NCI-H82 treated with DMSO at 0.1 percent for 48 hours (cell line): Measurements from ENCODE around the gene USHBP1.
"Not testable (repeated sequence)": the region's sequence is repeated elsewhere in the genome, so short reads cannot be mapped to it uniquely, and the experiment has no call there.

Experiments
- DNase-seq: peaks from one replicate; lab custom pipeline; 2025; ENCODE audit not compliant: unreplicated experiment; lab: John Stamatoyannopoulos, UW

USHBP1 gene

DNA sequence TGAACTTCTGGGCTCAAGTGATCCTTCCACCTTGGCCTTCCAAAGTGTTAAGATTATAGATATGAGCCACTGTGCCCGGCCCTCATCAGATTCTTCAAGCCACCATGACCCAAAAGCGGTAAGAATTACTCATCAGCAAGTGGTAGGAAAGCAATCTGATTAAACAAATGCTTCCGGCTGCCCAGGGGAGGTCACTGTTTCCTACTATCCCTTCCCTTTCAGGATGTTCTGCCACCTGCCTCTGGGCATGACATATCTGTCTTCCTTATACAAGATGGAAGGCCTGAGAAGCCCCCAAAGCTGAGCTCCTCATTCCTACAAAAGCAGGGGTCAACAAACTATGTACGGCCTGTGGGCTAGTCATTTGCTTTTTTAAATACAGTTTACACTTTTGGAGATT lies 31.7 kb upstream of the USHBP1 start:
- DNase-seq = no peak

DNA sequence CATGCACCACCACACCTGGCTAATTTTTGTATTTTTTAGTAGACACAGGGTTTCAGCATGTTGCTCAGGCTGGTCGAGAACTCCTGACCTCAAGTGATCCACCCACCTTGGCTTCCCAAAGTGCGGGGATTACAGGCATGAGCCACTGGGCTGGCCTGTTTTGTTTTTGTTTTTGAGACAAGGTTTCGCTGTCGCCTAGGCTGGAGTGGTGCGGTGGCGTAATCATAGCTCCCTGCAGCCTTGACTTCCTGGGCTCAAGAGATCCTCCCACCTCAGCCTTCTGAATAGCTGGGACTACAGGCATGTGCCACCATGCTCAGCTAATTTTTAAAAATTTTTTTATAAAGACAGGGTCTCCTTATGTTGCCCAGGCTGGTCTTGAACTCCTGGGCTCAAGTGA lies 31.0 kb upstream of the USHBP1 start:
- not testable (repeated sequence) for DNase-seq

DNA sequence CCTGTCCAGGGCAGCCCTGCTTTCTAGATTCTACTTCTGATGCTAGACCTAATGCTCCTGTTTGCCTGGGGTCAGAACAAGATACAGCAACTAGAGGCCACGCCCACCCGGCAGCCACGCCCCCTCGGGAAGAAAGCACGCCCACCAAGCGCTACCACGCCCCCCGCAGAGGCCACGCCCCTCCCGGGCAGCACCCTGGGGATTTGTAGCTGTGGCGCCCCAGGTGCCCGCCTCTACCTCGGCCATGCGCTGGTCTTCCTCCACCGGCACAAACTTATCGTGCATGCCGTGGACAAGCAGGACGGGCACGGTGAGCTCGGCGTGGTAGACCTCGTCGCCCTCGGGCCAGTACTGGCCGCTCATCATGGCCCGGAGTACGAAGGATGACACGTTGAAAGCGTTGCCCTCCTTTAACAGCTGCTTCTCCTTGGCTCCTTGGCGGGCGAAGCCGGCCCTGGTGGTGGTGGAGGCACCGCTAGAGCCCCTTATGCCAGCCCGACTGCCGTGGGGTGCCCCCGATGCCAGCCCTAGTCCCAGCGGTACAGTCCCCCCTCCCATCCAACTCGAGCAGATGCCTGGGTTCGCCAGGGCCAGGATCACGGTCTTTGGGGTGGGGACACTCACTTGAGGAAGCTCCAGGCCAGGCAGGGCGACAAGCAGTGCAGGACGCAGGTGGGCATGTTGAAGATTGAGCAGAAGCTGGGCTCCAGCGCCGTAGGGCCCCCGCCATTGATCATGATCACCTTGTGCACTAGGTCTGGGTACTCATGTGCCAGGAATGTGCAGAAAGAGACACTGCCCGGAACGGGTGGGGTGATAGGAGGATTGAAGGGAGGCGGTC lies 29.7 kb upstream of the USHBP1 start:
- DNase-seq = peak; percentile 36

DNA sequence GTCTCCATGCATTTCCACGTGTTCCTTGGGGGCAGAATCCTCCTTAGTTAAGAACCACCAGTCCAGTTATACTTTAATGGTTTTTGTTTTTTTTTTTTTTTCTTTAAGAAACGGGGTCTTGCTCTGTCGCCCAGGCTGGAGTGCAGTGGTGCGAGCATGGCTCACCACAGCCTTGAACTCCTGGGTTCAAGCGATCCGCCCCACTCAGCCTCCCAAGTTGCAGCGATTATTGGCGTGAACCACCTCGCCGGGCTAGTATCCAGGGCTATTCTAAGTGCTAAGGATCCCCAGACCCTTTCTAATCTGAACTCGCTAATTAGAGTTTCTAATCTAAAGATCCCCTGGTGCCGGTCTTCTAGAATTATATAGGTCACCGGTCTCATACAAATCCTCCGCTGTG lies 29.1 kb upstream of the USHBP1 start:
- no peak for DNase-seq

DNA sequence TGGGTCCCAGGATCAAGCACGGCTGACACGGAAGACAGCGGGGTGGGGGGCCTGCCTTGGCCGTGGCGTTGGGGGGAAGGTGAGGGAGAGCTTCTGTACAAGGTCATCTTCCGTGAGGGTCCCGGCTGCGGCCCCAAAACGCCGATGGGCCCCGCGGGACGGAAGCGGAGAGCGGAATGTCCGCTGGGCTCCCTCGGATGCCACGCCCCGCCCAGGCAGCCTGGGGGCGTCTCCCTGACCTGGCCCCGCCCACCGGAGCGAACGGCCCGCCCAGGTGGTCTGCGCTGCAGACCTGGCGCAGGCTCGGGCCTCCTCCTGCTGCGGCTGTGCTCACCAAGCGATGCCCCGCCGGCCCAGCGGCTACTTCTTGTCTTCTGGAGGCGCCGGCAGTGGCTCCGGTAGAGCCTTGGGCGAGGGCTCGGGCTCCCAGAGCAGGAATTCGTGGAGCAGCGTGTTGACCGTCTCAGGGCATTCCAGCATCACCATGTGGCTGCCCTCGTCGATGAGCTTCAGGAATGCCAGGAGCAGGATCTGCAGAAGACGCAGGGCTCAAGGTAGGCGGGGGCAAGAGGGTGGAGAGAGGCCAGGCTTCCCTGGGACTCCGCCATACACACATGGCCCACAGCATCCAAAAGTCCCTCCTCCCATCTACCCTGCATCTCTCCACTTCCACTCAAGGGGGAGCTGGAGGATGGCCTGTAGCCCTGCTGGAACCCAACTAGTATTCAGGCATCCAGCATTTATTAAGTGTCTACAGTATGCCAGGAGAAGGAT lies 27.9 kb upstream of the USHBP1 start:
- DNase-seq = peak; percentile 90

DNA sequence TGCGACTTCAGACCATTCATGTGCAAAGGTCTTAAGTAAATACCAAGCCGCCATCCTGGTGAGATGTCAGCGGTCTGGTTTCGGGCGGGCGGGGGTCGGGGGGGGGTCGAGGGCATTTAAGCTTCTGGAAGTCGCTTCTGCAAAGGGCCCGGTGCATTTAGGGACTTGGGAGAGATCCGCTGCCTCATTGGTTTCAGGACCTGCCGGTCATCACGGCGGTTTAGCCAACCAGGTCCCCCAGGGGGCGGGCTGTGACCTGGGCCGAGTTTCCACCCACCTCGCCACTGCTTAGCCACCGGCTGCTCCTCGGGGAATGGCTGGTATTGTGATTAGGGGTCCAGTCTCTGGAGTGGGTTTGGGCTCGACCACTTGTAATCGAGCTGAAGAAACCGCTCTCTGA lies 24.9 kb upstream of the USHBP1 start:
- DNase-seq = peak; percentile 77

DNA sequence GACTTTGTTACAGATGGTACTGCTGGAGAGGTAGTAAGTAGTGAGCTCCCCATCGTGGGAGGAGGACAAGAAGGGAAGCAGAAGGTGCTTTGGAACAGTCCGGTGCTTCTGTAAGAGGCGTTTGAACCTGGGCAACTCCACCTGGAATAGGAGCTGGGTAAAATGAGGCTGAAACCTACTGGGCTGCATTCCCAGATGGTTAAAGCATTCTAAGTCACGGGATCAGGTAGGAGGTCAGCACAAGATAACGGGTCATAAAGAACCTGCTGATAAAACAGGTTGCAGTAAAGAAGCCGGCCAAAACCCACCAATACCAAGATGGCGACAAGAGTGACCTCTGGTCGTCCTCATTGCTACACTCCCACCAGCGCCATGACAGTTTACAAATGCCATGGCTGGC lies 22.2 kb upstream of the USHBP1 start:
- DNase-seq = no peak

DNA sequence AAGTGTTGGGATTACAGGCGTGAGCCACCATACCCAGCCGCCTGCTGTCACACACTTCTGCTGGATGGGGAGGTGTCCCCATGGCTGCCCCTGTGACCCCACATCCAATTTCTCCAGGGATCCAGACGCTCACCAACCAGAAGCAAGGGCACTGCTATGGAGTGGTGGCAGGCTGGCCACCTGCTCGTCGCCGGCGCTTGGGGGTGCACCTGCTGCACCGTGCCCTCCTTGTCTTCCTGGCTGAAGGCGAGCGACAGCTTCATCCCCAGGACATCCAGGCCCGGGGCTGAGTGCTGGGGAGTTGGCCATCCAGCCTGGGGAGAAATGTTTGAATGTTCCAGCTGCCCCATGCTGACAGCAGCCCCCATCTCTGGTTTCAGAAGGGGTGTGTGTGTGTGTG lies 21.7 kb upstream of the USHBP1 start:
- DNase-seq = no peak

DNA sequence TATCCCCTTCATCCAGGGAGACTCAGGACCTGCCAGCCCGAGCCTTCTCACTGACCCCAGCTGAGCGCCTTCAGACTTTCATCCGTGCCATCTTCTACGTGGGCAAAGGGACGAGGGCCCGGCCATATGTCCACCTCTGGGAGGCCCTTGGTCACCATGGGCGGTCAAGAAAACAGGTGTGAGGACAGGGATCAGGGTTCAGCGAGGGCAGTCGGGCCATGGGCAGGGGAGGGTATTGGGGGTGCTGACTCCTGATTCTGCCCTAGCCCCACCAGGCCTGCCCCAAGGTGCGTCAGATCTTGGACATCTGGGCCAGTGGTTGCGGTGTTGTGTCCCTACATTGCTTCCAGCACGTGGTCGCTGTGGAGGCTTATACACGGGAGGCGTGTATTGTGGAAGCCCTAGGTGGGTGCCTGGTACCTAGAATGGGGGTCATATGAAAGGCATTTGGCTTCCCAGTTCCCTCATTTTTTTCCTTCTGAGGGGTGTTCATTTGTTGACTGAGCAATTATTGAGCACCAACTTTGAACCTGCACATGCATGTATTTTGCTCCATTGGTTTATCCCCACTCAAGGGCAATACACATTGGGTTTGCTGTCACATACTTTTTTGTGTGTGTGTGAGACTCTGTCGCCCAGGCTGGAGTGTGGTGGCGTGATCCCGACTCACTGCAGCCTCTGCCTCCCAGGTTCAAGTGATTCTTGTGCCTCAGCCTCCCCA lies 21.0 kb upstream of the USHBP1 start:
- no peak for DNase-seq

DNA sequence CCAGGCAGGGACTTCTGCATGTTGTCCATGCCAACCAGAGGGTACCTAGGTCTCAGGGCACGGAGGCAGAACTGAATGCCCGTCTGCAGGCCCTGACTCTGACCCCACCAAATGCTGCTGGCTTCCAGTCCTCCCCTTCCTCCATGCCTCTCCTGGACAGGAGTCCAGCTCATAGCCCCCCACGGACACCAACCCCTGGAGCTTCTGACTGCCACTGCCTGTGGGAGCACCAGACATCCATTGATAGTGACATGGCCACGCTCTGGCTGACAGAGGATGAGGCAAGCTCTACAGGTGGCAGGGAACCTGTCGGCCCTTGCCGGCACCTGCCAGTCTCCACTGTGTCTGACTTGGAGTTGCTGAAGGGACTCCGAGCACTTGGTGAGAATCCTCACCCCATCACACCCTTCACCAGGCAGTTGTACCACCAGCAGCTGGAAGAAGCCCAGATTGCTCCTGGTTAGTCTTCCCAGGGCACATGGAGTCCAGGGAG lies 19.0 kb upstream of the USHBP1 start:
- DNase-seq = no peak

DNA sequence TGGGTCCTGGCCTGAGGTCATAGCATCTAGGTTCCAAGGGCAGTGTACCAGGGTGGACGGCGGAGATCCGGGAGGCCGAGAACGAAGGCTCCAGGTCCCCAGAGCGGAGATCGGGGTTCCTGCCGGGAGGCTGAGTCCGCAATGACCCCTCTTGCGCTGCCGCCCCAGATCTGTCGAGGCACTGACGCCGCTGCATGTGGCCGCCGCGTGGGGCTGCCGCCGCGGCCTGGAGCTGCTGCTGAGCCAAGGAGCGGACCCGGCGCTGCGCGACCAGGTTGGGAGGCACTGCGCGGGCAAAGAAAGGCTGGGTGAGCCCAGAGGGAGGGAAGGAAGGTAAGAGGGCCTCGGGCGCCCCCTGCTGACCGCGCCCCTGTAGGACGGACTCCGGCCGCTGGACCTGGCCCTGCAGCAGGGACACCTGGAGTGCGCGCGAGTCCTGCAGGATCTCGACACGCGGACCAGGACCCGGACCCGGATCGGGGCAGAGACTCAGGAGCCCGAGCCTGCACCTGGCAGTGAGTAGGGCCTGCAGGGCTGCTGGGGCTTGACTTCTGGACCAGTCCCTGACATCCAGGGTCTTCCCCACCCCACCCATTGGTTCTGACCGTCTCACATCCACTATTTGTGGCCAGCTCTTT lies 18.1 kb upstream of the USHBP1 start:
- peak; percentile 85 for DNase-seq

DNA sequence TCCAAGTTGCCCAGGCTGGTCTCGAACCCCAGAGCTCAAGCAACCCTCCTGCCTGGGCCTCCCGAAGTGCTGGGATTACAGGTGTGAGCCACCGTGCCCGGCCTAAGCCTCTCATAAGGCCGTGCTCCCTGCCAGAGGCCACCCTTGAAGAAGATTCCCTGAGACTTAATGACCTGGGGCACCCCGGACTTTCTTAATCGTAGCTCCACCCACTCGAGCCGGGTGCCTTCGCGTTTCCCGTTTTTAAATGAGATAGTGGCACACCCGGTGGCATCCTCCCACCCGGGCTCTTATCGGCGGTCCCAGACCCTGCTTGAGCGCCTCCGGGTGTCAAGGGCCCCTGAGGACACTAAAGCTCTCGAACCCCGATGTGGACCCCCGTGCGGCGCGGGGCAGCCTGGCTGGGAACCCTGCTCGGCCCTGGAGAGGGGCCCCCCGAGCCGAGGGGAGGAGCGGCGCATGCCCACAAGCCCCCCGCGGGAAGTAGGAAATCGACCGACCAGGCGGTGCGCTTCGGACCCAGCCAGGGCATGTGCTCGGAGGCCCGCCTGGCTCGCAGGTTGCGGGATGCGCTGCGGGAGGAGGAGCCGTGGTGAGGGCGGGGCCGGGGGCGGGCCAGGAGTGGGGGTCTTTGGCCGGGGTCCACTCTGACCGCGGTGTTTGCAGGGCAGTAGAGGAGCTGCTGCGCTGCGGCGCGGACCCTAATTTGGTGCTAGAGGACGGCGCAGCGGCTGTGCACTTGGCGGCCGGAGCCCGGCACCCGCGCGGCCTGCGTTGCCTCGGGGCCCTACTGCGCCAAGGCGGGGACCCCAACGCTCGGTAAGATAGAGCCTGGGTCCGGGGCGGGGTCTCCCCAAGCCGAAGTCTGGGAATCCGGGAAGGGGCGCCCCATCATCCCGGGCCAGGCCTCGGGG lies 17.1 kb upstream of the USHBP1 start, which contains the start of gene ANKLE1:
ANKLE1 (plus strand) TSS at position 511 of the 914 bp plus-strand sequence; CDS start at position 531, 20 bp downstream.
- no peak for DNase-seq

DNA sequence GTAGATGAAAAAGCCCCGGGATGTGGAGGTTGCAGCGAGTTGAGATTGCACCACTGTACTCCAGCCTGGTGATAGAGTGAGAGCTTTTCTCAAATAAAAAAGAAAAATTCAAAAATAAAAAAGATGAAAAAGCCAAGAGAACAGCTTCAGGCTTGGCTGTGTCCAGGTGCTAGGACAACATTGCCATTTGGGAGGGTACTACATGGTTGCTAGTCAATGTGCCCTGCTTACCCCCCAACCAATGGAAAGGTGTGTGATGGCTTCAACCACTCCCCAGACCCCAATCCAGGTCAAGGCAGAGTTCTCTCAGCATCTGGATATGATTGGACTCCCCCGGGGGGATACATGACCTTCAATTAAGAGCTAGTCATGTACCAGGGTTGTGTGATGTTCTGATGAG lies 14.9 kb upstream of the USHBP1 start:
- no peak for DNase-seq

DNA sequence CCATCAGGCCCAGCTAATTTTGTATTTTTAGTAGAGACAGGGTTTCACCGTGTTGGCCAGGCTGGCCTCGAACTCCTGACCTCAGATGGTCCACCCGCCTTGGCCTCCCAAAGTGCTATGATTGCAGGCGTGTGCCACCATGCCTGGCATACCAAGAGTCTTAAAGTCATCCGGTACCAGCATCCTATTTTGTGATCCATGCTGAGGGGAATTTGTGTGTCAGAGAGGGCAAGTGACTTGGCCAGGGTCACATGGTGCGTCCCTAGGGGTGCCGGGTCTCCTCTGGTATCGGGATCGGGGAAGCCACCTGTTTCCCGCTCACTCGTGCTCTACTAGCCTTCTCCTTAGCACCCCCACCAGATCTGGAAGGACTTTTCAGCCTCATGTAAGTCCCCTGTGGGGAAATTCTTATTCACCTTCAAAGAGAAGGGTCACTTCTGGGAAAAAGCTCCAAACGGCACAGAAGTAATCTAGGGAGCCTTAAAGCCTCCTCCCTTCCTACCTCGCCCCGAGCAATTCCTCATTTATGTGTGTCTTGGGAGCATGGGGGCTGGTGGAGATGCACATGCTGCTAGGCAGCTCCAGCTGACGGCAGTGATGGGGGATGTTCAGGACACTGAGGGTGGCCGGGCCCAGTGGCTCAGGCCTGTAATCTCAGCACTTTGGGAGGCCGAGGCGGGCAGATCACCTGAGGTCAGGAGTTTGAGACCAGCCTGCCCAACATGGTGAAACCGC lies 11.1 kb upstream of the USHBP1 start:
- no peak for DNase-seq

DNA sequence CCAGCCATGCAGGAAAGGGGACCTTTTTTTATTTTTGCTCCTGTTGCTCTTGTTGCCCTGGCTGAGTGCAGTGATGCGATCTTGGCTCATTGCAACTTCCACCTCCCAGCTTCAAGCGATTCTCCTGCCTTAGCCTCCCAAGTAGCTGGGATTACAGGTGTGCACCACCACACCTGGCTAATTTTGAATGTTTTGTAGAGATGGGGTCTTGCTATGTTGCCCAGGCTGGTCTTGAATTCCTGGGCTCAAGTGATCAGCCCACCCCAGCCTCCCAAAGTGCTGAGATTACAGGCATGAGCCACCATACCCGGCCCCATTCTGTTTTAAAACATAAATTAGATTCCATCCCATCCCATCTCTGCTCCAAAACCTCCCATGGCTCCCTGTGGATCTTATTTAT lies 10.3 kb upstream of the USHBP1 start:
- not testable (repeated sequence) for DNase-seq

DNA sequence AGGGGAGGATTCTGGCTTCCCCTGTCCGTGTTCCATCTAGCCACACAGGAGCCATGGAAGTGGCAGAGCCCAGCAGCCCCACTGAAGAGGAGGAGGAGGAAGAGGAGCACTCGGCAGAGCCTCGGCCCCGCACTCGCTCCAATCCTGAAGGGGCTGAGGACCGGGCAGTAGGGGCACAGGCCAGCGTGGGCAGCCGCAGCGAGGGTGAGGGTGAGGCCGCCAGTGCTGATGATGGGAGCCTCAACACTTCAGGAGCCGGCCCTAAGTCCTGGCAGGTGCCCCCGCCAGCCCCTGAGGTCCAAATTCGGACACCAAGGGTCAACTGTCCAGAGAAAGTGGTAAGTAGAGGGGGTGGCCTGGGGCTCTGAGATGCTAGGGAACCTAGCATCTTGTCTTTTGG lies 4.2 kb upstream of the USHBP1 start:
- DNase-seq = no peak

DNA sequence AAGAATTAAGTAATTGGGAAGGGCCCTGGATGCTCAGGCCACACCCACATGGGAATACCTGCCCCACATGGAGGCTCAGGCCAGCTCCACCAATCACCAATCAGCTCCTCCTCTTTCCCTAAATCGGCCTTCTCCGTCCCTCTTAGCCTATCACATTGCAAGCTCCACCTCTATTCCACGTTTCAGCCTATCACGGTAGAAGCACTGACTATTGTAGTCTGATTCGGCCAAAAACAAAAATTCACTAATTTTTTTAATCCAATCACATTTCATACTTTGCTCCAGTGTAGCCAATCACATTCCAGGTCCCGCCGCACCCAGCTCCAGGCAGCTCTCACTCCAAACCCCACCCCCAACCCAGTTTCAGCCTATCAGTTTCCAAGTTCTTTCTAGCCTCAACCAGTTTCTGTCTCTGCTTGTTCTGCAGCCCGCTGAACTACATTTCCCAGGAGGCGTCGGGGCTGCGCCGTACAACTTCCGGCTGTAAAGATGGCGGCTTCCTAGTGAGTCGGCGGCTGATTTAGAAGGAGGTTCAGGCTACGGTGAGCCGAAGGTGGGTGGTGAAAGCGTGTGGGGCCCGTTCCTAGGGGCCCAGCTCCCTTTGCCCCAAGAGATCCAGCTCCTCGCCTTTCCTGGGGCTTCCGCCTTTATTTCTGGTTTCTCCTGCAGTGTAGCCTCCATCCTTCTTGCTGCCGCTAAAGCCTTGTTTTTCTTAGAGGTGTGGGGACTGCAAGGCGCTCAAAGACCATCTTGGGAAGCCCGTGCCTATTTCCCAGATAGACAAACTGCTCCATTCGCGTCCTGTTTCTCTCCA lies 2.6 kb upstream of the USHBP1 start, which contains the start of gene BABAM1:
BABAM1 (plus strand) TSS at position 469 of the 814 bp plus-strand sequence. CDS start 1,364 bp downstream, outside the sequence.
- DNase-seq = peak; percentile 100

DNA sequence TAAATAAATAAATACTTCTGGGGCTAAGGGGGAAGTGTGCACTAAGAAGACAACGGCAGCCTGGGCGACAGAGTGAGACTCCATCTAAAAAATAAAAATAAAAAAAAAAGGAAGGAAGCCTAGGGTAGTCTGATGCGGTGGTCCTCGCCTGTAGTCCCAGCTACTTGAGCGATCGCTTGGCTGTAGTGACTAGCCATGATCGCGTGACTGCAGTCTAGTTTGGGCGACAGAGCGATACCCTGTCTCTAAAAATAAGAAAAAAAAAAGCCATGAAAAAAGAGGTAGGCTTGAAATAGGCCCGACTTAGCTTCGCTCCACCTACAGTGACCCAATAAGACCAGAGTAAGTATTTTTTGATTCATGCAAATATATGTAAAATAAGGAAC lies 2.0 kb upstream of the USHBP1 start:
- no peak for DNase-seq
